Dedifferentiated amniotic fluid mesenchymal stem cell (primary cell): ENCODE measurements around the gene A4GALT.
A peak's percentile ranks its signal among the peaks of the same experiment; 100 is the strongest.

Experiments
- DNase-seq: peaks from one replicate; pipeline ENCODE4 v3.0.0-alpha.2; 2016; ENCODE audit errors: extremely low spot score

A4GALT gene

DNA sequence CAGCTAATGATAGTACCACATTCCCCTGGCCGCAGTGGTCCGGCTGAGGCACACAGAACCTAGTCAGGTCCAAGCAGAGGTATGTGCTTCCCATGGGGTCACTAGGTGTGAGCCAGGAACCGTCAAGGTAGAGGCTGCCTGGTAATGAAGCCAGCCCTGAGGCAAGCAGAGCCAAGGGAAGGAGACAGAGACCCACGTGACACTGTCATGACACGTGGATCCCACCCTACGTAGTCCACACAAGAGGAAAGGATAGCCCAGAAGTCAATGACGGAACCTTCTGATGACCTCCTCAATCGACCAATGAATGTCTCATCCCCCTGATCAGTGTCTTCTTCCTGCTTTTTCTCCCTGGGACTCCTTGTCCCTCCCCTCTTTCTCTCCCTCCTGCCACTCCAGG is 19.0 kb downstream of the A4GALT start:
- DNase-seq = no peak

GRCh38 chr22:42700901-42701300 is 19.8 kb downstream of the A4GALT start:
- DNase-seq = no peak

DNA sequence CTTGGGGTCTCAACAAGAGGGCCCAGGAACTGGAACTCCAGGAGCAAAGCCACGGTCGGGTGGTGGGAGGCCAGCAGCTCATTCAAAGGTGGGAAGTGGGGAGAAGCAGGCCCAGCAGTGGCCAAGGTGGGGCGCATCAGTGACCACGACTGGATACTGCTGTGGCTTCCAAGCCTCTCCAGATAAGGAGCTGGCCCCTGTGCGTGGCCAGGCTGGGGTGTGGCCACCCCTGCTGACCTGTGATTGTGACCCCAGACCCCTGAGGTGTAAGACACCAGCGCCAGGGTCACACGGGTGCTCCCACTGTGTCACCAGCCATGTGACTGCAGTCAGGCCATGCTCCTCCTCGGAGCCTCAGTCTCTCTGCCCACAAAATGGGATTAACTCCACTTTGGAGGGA is 20.3 kb downstream of the A4GALT start:
- DNase-seq = no peak

DNA sequence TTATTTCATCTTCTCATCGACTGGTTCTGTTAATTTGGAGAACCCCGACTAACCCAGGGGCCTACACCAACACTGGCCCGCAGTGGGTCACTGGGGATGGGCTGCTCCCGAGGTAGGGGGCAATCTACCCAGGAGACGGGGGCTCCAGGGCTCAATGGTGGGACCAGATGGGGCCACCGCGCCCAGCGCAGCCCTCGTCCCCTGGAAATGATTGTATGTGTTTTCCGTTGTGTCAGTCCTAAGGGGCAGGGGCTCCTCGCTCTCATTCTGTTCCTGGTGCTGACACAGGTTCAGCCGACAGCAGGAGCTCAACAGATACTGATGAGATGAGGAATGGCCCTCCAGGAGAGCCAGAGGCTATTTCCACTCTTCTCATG is 20.7 kb downstream of the A4GALT start:
- no peak for DNase-seq

DNA sequence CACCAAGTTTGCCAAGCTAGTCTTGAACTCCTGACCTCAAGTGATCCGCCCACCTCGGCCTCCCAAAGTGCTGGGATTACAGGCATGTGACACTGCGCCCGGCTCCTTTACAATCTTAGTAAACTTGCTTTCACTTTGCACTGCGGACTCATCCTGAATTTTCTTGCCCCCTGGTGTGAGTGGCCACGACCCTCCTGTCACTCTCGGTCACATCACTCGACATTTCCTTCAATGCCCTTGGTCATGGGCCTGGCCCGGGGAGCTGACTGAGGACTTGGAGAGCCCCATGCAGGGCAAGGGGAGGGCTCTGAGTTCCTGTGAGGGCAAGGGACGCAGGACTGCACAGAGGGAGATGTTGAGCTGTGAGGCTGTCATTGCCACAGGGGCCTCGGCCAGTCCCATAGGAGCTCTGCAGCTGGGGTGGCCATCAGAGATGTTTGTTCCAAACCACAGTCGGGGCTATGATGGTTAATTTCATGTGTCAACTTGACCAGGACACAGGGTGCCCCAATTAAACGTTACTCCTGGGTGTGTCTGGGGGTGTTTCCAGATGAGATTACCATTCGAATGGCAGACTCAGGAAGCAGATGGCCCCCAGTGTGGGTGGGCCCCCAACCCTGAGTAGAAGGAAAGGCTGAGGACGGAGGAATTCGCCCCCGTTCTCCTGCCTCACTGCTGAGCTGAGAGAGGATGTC is 21.2 kb downstream of the A4GALT start:
- no peak for DNase-seq

GRCh38 chr22:42697542-42698013 is 23.1 kb downstream of the A4GALT start:
- DNase-seq = no peak

- DNase-seq = no peak
These were observed 24.2 kb downstream of the A4GALT start for GRCh38 chr22:42696331-42696967.

GRCh38 chr22:42695294-42695693 is 25.4 kb downstream of the A4GALT start:
- DNase-seq = no peak

- no peak for DNase-seq
These were observed 26.6 kb downstream of the A4GALT start for GRCh38 chr22:42693763-42694683.

GRCh38 chr22:42693055-42693762 is 27.5 kb downstream of the A4GALT start:
- no peak for DNase-seq

GRCh38 chr22:42692239-42693054 is 28.2 kb downstream of the A4GALT start:
- DNase-seq = no peak

- no peak for DNase-seq
These were observed 29.2 kb downstream of the A4GALT start for GRCh38 chr22:42691440-42691839.

GRCh38 chr22:42688241-42689211 is 32.1 kb downstream of the A4GALT start:
- DNase-seq = peak; percentile 98

DNA sequence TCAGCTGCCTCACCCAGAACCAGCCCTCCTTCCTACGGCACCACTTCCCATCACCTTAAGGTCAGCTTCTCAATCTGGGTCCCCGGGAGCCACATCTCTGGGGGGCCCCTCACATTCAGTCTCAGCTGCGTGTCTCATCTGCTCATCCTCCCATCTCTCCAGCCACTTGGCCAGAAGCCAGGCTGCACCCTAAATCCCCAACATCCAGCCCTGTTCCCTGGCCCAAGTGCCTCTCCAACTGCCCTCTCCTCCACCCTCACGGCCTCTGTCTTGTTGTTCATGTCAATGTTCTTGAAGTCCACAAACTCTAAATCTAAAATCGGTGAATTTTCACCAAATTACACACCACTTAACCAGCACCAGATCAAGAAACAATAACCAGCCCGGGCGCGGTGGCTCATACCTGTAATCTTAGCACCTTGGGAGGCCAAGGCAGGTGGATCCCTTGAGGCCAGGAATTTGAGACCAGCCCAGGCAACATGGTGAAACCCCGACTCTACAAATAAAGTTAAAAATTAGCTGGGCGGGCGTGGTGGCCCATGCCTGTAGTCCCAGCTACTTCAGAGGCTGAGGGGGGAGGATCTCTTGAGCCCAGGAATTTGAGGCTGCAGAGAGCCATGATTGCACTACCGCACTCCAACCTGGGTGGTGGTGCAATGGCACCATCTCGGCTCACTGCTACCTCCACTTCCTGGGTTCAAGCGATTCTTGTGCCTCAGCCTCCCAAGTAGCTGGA is 33.7 kb downstream of the A4GALT start:
- no peak for DNase-seq

GRCh38 chr22:42685941-42686653 is 34.6 kb downstream of the A4GALT start:
- DNase-seq = no peak

GRCh38 chr22:42684462-42685195 is 36.0 kb downstream of the A4GALT start:
- DNase-seq = no peak

DNA sequence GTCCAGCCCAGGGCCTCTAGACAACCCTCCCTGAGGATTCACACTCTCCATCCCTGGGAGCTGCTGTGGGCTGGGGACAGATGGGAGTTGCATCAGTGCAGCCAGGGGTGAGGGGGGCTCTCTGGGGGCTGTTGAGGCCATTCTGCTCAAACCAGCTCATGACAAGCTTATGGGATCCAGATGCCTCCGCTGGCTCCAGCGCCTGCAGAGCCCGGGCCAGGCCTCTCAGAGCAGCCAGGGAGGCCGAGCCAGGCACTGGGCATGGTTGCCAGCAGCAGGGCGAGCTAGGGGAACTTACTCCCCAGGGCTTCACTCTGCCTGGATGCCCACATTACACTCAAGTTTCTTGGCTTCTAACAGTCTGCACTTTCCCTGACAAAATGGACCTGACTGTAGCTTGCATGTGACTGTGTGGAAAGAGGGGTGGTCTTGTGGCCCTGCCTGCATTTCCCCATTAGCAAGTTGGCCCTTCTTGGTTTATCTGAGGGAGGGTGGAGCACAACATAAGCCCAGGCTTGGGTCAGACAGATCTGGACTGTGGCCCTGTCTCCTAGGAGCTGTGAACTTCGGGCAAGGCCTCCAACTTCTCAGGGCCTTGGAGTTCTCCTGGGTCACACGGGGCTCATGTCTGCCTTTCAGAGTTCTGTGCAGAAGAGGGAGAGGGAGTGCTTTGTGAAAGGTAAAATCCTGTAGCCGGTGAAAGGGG is 36.9 kb downstream of the A4GALT start:
- peak; percentile 36 for DNase-seq
